NOMO-1 (cell line): Measurements from ENCODE around the gene TCP11X1.
"Not testable (repeated sequence)": the region's sequence is repeated elsewhere in the genome, so short reads cannot be mapped to it uniquely, and the experiment has no call there.

ENCODE experiments used
- DNase-seq, 2 experiments: peaks; one replicate each; lab custom pipeline; 2025; ENCODE audit not compliant: unreplicated experiment in 2 of 2; lab: John Stamatoyannopoulos, UW

The TCP11X1 gene

GRCh38 chrX:102214986-102215385 is at the start of gene TCP11X1:
Gene TCP11X1 (plus strand): TSS chrX:102215301.
- not testable (repeated sequence) for DNase-seq

GRCh38 chrX:102185967-102186720 is 29.0 kb upstream of the TCP11X1 start:
- DNase-seq, result no peak

GRCh38 chrX:102207940-102208339 is 7.2 kb upstream of the TCP11X1 start:
- DNase-seq, result not testable (repeated sequence)

GRCh38 chrX:102216497-102216896 is 1.4 kb downstream of the TCP11X1 start:
- DNase-seq, result not testable (repeated sequence)

GRCh38 chrX:102235678-102236077 is 20.6 kb downstream of the TCP11X1 start:
- DNase-seq, result not testable (repeated sequence)

GRCh38 chrX:102240265-102240664 is 25.2 kb downstream of the TCP11X1 start:
- DNase-seq, result not testable (repeated sequence)

- DNase-seq, result not testable (repeated sequence)
Measured at GRCh38 chrX:102246893-102247292, 31.8 kb downstream of the TCP11X1 start, which contains the start of gene NXF2. Gene NXF2 (plus strand): TSS chrX:102247167. CDS start chrX:102307079, 59,912 bp downstream.

- not testable (repeated sequence) for DNase-seq
Measured at GRCh38 chrX:102272231-102272630, 57.1 kb downstream of the TCP11X1 start.
